ENCODE results near the gene MOB2. TPM values are rescaled to one million over a fixed set of nuclear protein-coding genes. Genes with fewer than 3 reads are reported as not detected.

The MOB2 gene
- total RNA-seq, 1 experiment from 2014 or later = 21.8 TPM

DNA sequence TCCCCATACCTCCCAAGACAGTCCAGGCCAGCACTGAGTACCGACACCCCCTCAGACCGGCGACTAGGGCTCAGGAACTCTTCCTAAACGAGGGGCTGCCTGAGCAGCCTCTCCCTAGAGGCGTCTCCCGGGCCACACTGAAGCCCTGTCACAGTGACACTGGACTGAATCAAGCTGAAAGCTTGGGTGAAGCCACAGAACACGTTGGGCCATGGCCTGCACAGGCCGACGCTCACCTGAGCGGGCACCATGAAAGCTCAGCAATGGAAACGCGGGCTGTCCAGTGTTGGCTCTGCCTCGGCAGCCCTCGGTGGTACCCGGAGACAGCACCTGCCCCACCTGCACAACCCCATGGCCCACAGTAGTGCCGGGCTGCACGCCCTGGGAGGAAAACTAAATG is 42.7 kb upstream of the MOB2 start:
- H3K4me2 ChIP-seq = no peak overlapping the region
- no peaks in the 10 kb centered on the region for H3K4me1 ChIP-seq (replicated peaks; ENCODE audit: insufficient read depth)
- H3K79me2 ChIP-seq (ENCODE audit: low read depth) = peaks cover 8% of the 10 kb centered on the region; the same call in 1 of the 2 replicates
- H3K36me3 ChIP-seq (ENCODE audit: low read depth) = no peaks in the 10 kb centered on the region
- H3K9me2 ChIP-seq (ENCODE audit: insufficient read depth) = no peaks in the 10 kb centered on the region
- ChIA-PET CTCF (no interaction called here), POLR2A (ENCODE audit: unreplicated experiment) (no interaction called here)
- no peak overlapping the region for H3K4me3 ChIP-seq
- no TSS peak for BruUV-seq (replicated peaks)
- intact Hi-C loops (cut with micrococcal nuclease; ENCODE audit: unreplicated experiment) = no loop called here
- no peak for TF ChIP-seq EZH2 (IDR thresholded peaks at IDR 0.05; ENCODE audit: low read depth)
- TF ChIP-seq CTCF (conservative IDR thresholded peaks at IDR 0.05) = no peak
- H4K20me1 ChIP-seq (ENCODE audit: insufficient read depth) = peaks cover 12% of the 10 kb centered on the region
- H3K27me3 ChIP-seq (ENCODE audit: insufficient read depth, low read depth) = no peaks in the 10 kb centered on the region
- no peaks in the 10 kb centered on the region for H3K9me3 ChIP-seq (ENCODE audit: insufficient read depth, low read depth)
- H3F3A ChIP-seq (ENCODE audit: insufficient read depth, low read depth) = no peaks in the 10 kb centered on the region
- H3K27ac ChIP-seq = no peak overlapping the region
- no peak for DNase-seq
- no peak overlapping the region for H2AFZ ChIP-seq

DNA sequence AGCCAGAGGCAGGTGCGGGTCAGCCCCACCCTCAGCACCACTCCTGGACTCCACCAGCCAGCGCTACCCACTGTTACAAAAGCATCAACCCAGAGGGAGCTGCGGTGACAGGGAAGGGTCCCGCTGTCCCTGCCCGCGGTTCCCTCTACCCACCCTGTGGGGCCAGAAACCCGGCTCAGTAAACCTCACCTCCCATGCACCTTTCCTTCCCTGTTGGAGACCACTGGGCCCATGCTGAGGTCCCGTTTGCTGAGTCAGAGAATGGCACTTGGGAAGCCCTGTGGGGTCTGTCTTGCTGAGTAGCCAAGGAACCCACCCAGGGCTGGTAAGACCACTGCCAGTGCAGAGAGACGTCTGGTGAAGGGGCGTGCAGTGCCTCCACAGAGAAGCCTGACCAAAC is 42.1 kb upstream of the MOB2 start:
- TF ChIP-seq EZH2 (IDR thresholded peaks at IDR 0.05; ENCODE audit: low read depth) = no peak
- TF ChIP-seq CTCF (conservative IDR thresholded peaks at IDR 0.05) = no peak
- Histone ChIP-seq H3K27ac (no peak overlapping the region), H3K36me3 (ENCODE audit: low read depth) (no peaks in the 10 kb centered on the region), H3K4me1 (replicated peaks; ENCODE audit: insufficient read depth) (no peaks in the 10 kb centered on the region), H3K79me2 (ENCODE audit: low read depth) (peaks cover 5% of the 10 kb centered on the region; the same call in 1 of the 2 replicates), H4K20me1 (ENCODE audit: insufficient read depth) (peaks cover 17% of the 10 kb centered on the region), H3F3A (ENCODE audit: insufficient read depth, low read depth) (no peaks in the 10 kb centered on the region), H3K9me2 (ENCODE audit: insufficient read depth) (no peaks in the 10 kb centered on the region), H3K4me3 (no peak overlapping the region), H2AFZ (no peak overlapping the region), H3K4me2 (no peak overlapping the region), H3K27me3 (ENCODE audit: insufficient read depth, low read depth) (no peaks in the 10 kb centered on the region), H3K9me3 (ENCODE audit: insufficient read depth, low read depth) (no peaks in the 10 kb centered on the region)
- no peak for DNase-seq
- intact Hi-C loops (cut with micrococcal nuclease; ENCODE audit: unreplicated experiment) = no loop called here
- CTCF ChIA-PET = no interaction called here
- no TSS peak for BruUV-seq (replicated peaks)
- POLR2A ChIA-PET (ENCODE audit: unreplicated experiment) = no interaction called here

DNA sequence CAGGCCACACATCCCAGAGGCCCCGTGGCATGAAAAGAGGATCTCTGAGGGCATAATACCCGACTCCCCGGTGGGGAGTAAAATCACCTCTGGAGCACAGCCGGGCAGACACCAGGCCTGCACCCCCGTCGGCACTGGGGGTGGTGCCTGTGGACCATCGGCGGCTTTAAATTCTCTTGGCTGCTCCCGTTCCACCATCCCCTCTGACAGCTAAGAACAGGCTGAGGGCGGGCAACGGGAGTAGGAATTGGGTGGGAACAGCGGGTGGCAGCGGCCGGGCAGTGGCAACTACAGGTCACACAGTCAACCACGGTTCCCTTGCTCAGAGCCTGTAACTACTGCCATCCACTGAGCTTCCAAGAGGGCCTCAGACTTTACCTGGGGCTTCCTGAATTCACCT is 40.2 kb upstream of the MOB2 start:
- Histone ChIP-seq H3F3A (ENCODE audit: insufficient read depth, low read depth) (no peaks in the 10 kb centered on the region), H3K79me2 (ENCODE audit: low read depth) (peaks cover 5% of the 10 kb centered on the region; the same call in 1 of the 2 replicates), H4K20me1 (ENCODE audit: insufficient read depth) (peaks cover 28% of the 10 kb centered on the region), H3K4me3 (no peak overlapping the region), H3K9me2 (ENCODE audit: insufficient read depth) (no peaks in the 10 kb centered on the region), H3K27ac (no peak overlapping the region), H3K4me1 (replicated peaks; ENCODE audit: insufficient read depth) (no peaks in the 10 kb centered on the region), H3K9me3 (ENCODE audit: insufficient read depth, low read depth) (no peaks in the 10 kb centered on the region), H3K4me2 (no peak overlapping the region), H3K27me3 (ENCODE audit: insufficient read depth, low read depth) (no peaks in the 10 kb centered on the region), H2AFZ (no peak overlapping the region), H3K36me3 (ENCODE audit: low read depth) (no peaks in the 10 kb centered on the region)
- ChIA-PET POLR2A (ENCODE audit: unreplicated experiment) (no interaction called here), CTCF (no interaction called here)
- no peak for DNase-seq
- no TSS peak for BruUV-seq (replicated peaks)
- intact Hi-C loops (cut with micrococcal nuclease; ENCODE audit: unreplicated experiment) = no loop called here
- TF ChIP-seq EZH2 (IDR thresholded peaks at IDR 0.05; ENCODE audit: low read depth) (no peak), CTCF (conservative IDR thresholded peaks at IDR 0.05) (no peak)

Data from PC-9 (cell line).